ENCODE results near the gene ARFGEF3.

DNA sequence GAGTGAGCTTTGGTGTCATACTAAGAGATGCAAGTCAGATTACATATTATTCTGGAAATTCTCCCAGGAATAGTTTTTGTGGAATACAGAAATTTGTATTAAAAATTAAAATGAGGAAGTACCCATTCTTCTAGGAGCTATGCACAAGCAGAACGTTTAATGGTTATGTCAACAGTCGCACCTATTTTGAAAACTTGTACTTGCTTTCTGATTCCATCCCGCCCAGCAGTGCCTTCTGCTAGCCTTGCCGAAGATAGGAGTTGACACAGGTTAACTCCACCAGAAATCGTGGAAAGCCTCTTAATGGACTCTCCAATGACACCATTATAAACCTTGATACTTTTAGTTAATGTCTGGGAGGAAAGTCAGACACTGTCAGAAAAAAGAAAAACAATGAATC is 49.9 kb downstream of the ARFGEF3 start:
- TF ChIP-seq POLR2A (IDR thresholded peaks at IDR 0.05; ENCODE audit: low read length) (no peak), GATA1 (IDR thresholded peaks at IDR 0.05; ENCODE audit: low read depth, low read length) (no peak)
